Measurements from ENCODE around the gene NHLRC4.
A peak's percentile ranks its signal among the peaks of the same experiment; 100 is the strongest.

NHLRC4 gene

GRCh38 chr16:568401-569258, 1.8 kb downstream of the NHLRC4 start:
- DNase-seq: no peak

GRCh38 chr16:569445-570254, 2.8 kb downstream of the NHLRC4 start, which contains the start of gene PIGQ:
TSS of gene PIGQ (plus strand) at chr16:569968. CDS start at chr16:574075, 4,107 bp downstream.
- peak in 1 of 2 experiments; percentile 65 for DNase-seq

DNA sequence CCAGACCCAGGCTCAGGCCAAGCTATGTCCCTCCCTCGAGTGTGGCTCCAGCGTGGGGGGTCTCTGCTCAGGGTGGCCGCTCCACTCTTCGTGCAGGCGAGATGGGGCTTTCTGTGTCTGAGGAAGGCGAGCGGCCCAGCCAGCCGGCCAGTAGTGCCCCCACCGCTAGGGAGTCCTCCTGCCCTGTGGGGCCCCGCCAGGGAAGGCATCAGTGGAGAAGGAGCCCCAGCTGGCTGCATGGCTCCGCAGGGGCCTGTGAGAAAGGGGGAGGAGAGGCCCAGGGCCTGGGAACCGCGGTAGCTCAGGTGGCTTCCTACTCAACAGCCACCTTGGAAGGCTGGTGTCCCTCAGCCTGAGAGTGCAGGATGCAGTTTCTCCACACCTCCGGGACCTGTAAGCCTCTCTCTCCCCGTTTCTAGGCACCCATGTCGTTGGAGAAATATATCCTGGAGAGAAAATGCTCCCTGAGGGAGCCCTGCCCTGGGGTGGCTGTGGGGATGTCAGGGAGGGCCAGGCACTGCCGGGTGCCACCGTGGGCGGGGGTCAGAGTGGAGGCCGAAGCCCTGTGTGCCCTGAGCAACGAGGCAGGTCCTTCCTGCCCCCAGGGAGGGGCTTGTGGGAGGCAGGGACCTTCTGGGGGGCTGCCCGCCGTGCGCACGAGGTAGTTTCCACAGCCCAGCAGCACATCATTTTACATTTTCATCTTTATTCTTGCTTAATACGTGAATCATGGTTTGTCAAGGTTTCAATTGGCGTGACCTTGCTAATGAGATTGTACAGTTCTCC, 6.3 kb downstream of the NHLRC4 start:
- no peak for DNase-seq

GRCh38 chr16:574021-574760, 7.4 kb downstream of the NHLRC4 start:
- DNase-seq: no peak

GRCh38 chr16:575354-576196, 8.8 kb downstream of the NHLRC4 start:
- no peak for DNase-seq

GRCh38 chr16:576197-576822, 9.5 kb downstream of the NHLRC4 start:
- DNase-seq: no peak

- DNase-seq: no peak
These were observed 10.0 kb downstream of the NHLRC4 start for GRCh38 chr16:576823-577201.

- no peak for DNase-seq
These were observed 11.0 kb downstream of the NHLRC4 start for GRCh38 chr16:577796-578195.

DNA sequence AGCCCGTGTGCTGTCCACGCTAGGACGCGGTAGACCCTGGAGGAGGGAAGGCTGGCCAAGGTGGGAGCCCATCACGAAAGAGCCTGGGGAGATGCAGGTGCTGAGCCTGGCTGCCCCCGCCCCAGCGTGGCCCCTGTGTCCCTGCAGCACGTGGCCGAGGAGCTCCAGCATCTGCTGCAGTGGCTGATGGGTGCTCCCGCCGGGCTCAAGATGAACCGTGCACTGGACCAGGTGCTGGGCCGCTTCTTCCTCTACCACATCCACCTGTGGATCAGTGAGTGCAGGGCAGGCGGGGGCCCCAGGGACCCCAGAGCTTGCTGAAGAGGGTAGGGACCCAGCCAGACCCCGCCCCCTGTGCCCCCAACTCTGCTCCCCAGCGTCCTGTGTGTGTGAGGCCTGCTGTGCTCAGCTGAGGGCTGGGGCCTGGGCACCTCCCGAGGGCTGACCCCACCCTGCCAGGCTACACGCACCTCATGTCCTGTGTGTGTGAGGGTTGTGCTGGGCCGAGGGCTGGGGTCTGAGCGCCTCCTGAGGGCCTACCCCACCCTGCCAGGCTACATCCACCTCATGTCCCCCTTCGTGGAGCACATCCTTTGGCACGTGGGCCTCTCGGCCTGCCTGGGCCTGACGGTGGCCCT, 11.5 kb downstream of the NHLRC4 start:
- DNase-seq: no peak

GRCh38 chr16:578870-579405, 12.1 kb downstream of the NHLRC4 start:
- DNase-seq: peak; percentile 32 to 45

DNA sequence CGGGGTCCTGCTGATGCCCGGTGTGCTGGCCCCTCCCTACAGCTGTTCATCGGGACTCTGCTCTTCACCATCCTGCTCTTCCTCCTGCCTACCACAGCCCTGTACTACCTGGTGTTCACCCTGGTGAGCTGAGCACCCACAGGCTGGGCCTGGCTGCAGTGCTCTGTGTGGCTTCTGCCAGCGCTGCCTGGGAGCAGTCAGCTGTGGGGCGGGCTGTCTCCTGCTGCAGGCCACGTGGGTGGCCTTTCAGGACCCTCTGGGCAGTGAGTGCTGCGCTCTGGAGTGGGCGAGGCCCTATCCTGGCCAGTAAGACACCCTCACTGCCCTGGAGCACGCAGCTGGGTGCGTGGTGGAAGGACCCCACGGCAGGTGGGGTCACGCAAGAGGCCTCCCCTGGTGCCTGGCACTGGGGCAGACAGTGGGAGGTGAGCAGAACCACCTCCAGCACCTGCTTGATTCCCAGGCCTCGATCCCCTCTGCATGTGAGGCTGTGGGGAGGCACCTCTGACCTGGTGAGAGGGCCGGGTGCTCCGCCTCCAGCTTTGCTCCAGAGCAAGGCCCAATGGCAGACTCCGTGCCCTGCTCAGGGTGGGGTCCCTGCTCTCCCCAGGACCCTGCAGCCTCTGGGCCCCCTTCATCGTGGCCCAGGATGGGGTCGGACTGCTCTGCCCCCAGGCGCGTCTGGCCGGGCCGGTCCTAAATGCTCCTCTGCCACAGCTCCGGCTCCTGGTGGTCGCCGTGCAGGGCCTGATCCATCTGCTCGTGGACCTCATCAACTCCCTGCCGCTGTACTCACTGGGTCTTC, 13.5 kb downstream of the NHLRC4 start:
- DNase-seq: no peak

DNA sequence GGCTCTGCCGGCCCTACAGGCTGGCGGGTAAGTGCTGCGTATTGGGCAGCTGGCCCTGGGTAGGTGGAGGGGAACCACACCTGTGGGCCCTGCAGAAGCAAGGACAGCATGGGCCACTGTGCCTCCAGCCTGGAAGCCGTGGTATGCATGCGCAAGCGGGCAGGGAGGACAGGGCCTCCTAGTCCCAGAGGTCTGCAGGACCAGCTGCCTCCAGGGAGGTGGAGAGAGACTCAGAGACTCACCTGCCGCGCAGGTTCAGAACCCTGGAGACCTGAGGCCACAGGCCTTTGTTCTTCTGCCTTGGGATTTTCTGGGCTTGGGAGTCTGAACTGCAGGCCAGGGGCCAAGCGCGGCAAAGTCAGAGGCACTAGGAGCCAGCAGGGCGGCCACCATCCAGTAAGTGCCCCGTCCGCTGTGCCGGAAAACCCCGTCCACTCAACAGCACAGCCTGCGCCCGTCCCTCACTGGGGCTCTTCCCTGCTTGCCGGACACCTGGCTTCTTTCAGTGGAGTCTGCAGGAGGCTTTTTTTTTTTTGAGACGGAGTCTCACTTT, 14.2 kb downstream of the NHLRC4 start:
- no peak for DNase-seq

GRCh38 chr16:582218-582613, 15.4 kb downstream of the NHLRC4 start:
- DNase-seq: no peak

GRCh38 chr16:582614-583331, 16.0 kb downstream of the NHLRC4 start:
- DNase-seq: no peak

DNA sequence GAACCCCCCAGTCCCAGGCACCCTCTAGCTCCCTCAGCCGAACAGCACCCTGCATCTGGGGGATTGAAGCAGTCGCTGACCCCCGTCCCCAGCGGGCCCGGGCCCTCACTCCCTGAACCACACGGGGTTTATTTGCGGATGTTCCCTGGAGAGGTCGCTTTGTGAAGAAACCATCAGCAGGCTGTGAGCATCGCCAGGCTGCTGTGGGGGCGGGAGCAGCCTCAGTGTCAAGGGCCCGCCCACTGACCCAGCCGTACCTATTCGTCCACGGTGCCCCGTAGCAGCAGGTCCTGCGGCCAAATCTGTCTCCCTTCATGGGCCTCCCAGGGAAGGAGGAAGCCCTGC, 16.6 kb downstream of the NHLRC4 start:
- peak; percentile 38 to 55 for DNase-seq

DNA sequence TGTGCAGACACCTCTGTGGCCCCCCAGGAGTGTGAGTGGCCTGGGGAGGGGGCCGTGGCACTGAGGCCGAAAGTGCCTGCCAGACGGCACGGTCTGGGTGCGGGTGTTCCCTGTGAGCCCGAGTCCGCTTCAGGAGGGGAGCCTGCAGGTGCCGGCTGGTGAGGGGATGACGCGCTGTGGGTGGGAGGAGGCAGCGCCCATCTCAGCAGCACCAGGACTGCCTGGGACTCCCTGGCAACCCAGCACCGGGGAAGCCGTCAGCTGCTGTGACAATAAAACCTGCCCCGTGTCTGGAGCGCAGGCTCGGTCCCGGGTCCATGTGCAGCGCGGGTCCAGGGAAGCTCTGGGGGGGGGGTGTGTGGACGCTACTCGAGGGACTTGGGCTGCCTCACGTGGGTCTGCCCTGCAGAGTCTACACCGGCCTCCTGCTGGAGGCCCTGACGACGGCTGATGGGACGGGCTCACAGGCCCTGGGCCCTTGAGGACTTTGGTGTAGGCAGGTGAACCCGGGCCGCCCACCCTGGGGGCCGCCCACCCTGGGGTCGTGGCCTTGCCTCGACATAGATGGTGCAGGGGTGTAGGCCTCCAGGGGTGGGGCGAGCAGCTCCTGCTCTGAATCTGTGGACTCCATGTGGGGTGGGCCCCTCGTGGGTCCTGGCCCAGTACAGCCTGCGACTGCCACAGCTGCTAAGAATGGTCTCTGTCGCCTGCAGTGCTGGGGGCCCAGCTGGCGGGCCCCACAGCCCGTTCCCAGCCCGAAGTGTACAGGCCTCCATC, 17.2 kb downstream of the NHLRC4 start:
- peak in 1 of 2 experiments; percentile 38 for DNase-seq

DNA sequence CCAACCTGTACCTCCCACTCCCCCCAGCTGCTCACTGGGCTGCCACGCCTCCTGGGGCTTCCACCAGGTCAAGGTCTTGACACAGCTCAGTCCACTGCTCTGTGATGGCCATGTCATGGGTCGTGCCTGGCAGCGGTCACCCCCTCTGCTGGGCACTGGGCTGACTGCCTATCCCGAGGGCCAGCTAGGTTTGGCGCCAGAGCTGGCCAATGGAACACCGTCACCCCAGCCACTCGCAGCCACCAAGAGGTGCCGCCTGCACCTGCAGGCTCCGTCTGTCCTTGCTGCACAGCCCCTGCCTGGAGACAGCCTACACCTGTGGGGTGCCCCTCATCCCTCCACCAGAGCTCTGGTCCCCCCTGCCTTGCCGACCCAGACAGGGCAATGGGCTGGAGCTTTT, 18.5 kb downstream of the NHLRC4 start:
- peak; percentile 40 to 53 for DNase-seq
